ENCODE measurements around the gene TK2. TPM values are rescaled to one million over a fixed set of nuclear protein-coding genes. Genes with fewer than 3 reads are reported as not detected.
"Not testable (repeated sequence)": the region's sequence is repeated elsewhere in the genome, so short reads cannot be mapped to it uniquely, and the experiment has no call there.

TK2 gene
- total RNA-seq, 1 donor from 2014 or later, result 25.2 TPM

DNA sequence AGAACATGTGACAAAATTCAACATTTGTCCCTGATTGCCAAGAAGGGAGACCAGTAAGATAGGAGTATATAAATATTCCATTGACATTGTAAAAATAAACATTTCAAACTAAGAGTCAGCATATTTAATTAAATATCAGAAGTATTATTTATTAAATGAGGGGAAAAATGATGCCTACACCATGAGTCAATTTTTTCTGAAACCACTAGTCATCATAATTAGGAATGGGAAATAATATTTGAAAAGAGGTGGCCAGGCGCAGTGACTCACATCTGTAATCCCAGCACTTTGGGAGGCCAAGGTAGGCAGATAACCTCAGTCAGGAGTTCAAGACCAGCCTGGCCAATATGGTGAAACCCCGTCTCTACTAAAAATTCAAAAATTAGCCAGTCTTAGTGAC, 18.4 kb upstream of the TK2 start:
- Histone ChIP-seq H3K4me3 (ENCODE audit: low read depth, low read length) (no peak overlapping the region), H3K27me3 (ENCODE audit: control insufficient read depth, insufficient read depth, low read length) (no peaks in the 10 kb centered on the region), H3K36me3 (ENCODE audit: control insufficient read depth, insufficient read depth, low read length) (no peaks in the 10 kb centered on the region)
- TF ChIP-seq CTCF (IDR thresholded peaks at IDR 0.05; ENCODE audit: insufficient read depth, low read length, poor library complexity, severe bottlenecking), result no peak
- DNase-seq (ENCODE audit: low read depth), result no peak

DNA sequence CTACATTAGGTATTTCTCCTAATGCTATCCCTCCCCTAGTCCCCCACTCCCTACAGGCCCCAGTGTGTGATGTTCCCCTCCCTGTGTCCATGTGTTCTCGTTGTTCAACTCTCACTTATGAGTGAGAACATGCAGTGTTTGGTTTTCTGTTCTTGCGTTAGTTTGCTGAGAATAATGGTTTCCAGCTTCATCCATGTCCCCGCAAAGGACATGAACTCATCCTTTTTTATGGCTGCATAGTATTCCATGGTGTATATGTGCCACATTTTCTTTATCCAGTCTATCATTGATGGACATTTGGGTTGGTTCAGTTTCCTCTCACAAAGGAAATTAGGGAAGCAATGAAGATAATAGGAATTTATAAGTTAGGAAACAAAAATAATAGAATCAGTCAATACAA, 17.3 kb upstream of the TK2 start:
- H3K36me3 ChIP-seq (ENCODE audit: control insufficient read depth, insufficient read depth, low read length); H3K4me3 ChIP-seq (ENCODE audit: low read depth, low read length); DNase-seq (ENCODE audit: low read depth); H3K27me3 ChIP-seq (ENCODE audit: control insufficient read depth, insufficient read depth, low read length): not testable (repeated sequence)

DNA sequence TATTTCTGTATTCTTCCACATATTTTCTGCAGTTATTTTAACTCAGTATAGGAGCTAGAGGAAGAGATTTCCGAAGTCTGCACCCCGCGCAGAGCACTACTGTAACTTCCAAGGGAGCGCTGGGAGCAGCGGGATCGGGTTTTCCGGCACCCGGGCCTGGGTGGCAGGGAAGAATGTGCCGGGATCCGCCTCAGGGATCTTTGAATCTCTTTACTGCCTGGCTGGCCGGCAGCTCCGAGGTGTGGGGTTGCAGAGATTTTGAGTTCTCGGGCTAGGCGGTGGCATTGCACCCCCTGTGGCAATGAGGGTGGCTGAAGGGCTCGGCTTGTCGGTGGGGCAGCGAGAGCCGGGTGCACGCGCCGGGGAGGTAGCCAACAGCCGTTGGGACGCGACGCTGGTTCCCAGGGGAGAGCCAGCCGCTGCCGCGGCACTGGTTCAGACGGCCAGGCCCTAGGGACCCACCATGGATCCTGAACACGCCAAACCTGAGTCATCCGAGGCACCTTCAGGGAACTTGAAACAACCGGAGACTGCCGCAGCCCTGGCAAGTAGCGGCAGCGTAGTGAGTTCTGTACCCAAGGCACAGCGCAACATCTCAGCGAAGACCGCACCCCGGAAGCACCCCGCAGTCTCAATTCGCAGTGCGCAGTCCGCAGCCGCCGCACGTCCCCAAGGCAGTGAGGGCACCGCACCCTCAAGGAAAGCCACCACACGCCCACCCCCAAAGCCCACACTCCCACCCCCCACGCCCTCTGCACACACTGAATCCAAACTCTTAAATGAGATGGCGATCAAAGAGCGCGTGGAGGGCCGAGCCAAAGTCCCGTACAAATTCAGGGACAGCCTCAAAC, 16.4 kb upstream of the TK2 start, which contains the start of gene CMTM1:
Gene CMTM1 (plus strand): TSS at position 389 of the 851 bp plus-strand sequence. CDS start 75 bp downstream, at position 464.
- Histone ChIP-seq H3K36me3 (ENCODE audit: control insufficient read depth, insufficient read depth, low read length) (no peaks in the 10 kb centered on the region), H3K4me3 (ENCODE audit: low read depth, low read length) (no peak within 1 kb of the TSS), H3K27me3 (ENCODE audit: control insufficient read depth, insufficient read depth, low read length) (no peaks in the 10 kb centered on the region)
- DNase-seq (ENCODE audit: low read depth), result no peak
- TF ChIP-seq CTCF (IDR thresholded peaks at IDR 0.05; ENCODE audit: insufficient read depth, low read length, poor library complexity, severe bottlenecking), result no peak

DNA sequence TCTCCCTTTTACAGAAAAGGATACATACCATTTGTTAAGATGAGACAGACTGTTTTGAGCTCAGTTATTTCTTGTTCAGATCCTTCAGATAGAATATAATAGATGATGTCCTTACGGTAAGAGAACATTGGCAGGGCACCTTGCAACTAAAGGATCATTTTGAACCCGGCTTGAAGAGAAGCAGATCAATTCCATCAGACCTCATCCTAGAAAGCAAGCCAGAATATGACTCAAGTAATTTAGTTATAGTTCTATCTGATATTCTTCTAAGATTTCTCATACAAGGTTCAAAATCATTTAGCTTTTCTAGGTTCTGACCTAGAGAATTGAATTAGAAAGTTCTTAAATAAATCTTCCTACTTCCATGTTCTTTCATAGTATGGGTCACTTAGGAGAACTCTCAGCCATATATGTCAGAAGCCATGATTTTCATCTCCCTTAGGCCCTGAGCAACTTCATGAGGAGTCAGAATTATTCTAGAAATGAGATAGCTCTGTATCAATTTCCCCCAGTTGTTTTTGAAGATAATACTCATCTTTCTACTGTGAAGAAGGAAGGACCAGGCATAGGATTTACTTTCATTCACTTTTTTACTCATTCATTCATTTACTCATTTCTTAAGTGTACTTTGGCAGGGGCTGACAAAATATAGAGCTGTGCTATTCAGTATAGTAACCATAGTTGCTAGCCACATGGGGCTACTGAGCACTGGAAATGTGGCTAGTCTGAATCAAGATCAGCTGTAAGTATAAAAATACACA, 13.8 kb upstream of the TK2 start:
- TF ChIP-seq CTCF (IDR thresholded peaks at IDR 0.05; ENCODE audit: insufficient read depth, low read length, poor library complexity, severe bottlenecking), result no peak
- Histone ChIP-seq H3K36me3 (ENCODE audit: control insufficient read depth, insufficient read depth, low read length) (peaks cover 2% of the 10 kb centered on the region), H3K4me3 (ENCODE audit: low read depth, low read length) (no peak overlapping the region)

DNA sequence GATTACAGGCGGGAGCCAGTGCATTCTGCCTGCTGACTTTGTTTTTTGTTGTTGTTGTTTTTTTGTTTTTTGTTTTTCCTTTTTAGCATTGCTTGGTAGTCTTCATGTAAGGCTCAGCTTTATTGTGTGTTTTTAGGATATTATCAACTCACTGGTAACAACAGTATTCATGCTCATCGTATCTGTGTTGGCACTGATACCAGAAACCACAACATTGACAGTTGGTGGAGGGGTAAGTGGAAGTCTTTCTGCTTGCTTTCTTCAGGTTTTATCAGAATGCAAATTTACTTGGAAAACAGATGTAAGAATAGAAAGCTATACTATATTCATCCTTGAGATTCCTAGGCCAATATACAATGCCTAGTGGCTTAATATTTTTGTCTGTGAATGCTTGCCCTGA, 13.1 kb upstream of the TK2 start:
- DNase-seq (ENCODE audit: low read depth), result no peak
- Histone ChIP-seq H3K36me3 (ENCODE audit: control insufficient read depth, insufficient read depth, low read length) (peaks cover 3% of the 10 kb centered on the region), H3K4me3 (ENCODE audit: low read depth, low read length) (no peak overlapping the region), H3K27me3 (ENCODE audit: control insufficient read depth, insufficient read depth, low read length) (no peaks in the 10 kb centered on the region)
- no peak for TF ChIP-seq CTCF (IDR thresholded peaks at IDR 0.05; ENCODE audit: insufficient read depth, low read length, poor library complexity, severe bottlenecking)

More for the DNA sequence above, 13.8 kb upstream of the TK2 start:
- no peaks in the 10 kb centered on the region for H3K27me3 ChIP-seq (ENCODE audit: control insufficient read depth, insufficient read depth, low read length)
- DNase-seq (ENCODE audit: low read depth), result no peak

GRCh38 chr16:66562409-66562808, 12.5 kb upstream of the TK2 start:
- no peak overlapping the region for H3K4me3 ChIP-seq (ENCODE audit: low read depth, low read length)
- H3K27me3 ChIP-seq (ENCODE audit: control insufficient read depth, insufficient read depth, low read length), result no peaks in the 10 kb centered on the region
- peak; percentile 2 for TF ChIP-seq CTCF (IDR thresholded peaks at IDR 0.05; ENCODE audit: insufficient read depth, low read length, poor library complexity, severe bottlenecking)
- H3K36me3 ChIP-seq (ENCODE audit: control insufficient read depth, insufficient read depth, low read length), result peaks cover 3% of the 10 kb centered on the region
- DNase-seq (ENCODE audit: low read depth), result no peak

All from kidney epithelial cell (primary cell).